B cell (primary cell): ENCODE measurements around the gene CDC37. TPM values are rescaled to one million over a fixed set of nuclear protein-coding genes. Genes with fewer than 3 reads are reported as not detected.
A peak's percentile ranks its signal among the peaks of the same experiment; 100 is the strongest.

Source experiments
- ATAC-seq: fragments of 200-7000 bp; cut with Tn5 transposase; one replicate; pipeline ENCODE4 v1.10.0; 2021; ENCODE audit warnings: low read depth, mild to moderate bottlenecking, moderate number of reproducible peaks, moderate library complexity
- CTCF ChIA-PET: fragments of 350-600 bp; sonication (Branson Sonifier 250); formaldehyde crosslinking; loops from one replicate; lab custom pipeline; 2021; ENCODE audit warnings: antibody characterized with exemption, inconsistent platforms; lab: Charles Lee
- POLR2A ChIA-PET: fragments of 350-600 bp; sonication (Branson Sonifier 250); formaldehyde crosslinking; loops from one replicate; lab custom pipeline; 2021; ENCODE audit warnings: antibody characterized with exemption; lab: Charles Lee
- DNase-seq: peaks from one replicate; pipeline ENCODE4 v3.0.0; 2013
- H2AFZ ChIP-seq: 2 replicates; pipeline ENCODE4 v1.6.1; 2012; ENCODE audit warnings: mild to moderate bottlenecking, low read depth, low read length; ENCODE audit not compliant: insufficient read depth, poor library complexity, severe bottlenecking
- H3K27ac ChIP-seq, 2 donors: 1 replicate in 1 of 2; 2 replicates in 1 of 2; pipeline ENCODE4 v1.5.1; 2012 to 2013; ENCODE audit warnings: low read length in 2 of 2, mild to moderate bottlenecking in 2 of 2, moderate library complexity in 1 of 2
- H3K27me3 ChIP-seq, 4 experiments: fragments of 200-600 bp in 1 of 4; sonication (generic) in 1 of 4; replicated peaks in 1 of 4; 1 replicate in 2 of 4; 2 replicates in 2 of 4; pipeline versions ENCODE4 v1.6.1 to v1.7.0; 2013 to 2016; ENCODE audit warnings: low read length in 3 of 4, mild to moderate bottlenecking in 2 of 4, mixed read lengths in 1 of 4, moderate library complexity in 1 of 4; ENCODE audit not compliant: insufficient read depth in 4 of 4, control insufficient read depth in 3 of 4; ENCODE audit errors: control extremely low read depth in 1 of 4
- H3K36me3 ChIP-seq, 2 experiments: replicated peaks in 1 of 2; 1 replicate in 1 of 2; 2 replicates in 1 of 2; pipeline versions ENCODE4 v1.6.1 to v1.7.1; 2013; ENCODE audit warnings: low read length in 1 of 2; ENCODE audit not compliant: insufficient read depth in 2 of 2, control insufficient read depth in 1 of 2; ENCODE audit errors: control extremely low read depth in 1 of 2, extremely low read depth in 1 of 2
- H3K4me1 ChIP-seq, 2 donors: fragments of 200-600 bp in 1 of 2; sonication (generic) in 1 of 2; 1 replicate in 1 of 2; 2 replicates in 1 of 2; pipeline versions ENCODE4 v1.5.1 to v1.6.1; 2013 to 2017; ENCODE audit warnings: low read length in 2 of 2; ENCODE audit not compliant: control insufficient read depth in 2 of 2, insufficient read depth in 2 of 2
- H3K4me2 ChIP-seq: replicated peaks from 2 replicates; pipeline ENCODE3; 2012; ENCODE audit warnings: mild to moderate bottlenecking, low read depth, low read length; ENCODE audit not compliant: poor library complexity, severe bottlenecking
- H3K4me3 ChIP-seq, 5 experiments: fragments of 200-600 bp in 1 of 5; sonication (generic) in 1 of 5; 1 replicate in 3 of 5; 2 replicates in 2 of 5; pipeline versions ENCODE4 v1.5.1 to v1.7.0; 2011 to 2016; ENCODE audit warnings: low read length in 4 of 5, mild to moderate bottlenecking in 4 of 5, low read depth in 2 of 5, control low read depth in 1 of 5, moderate library complexity in 1 of 5; ENCODE audit not compliant: insufficient read depth in 1 of 5; ENCODE audit errors: control extremely low read depth in 1 of 5, extremely low read depth in 1 of 5
- H3K79me2 ChIP-seq: fragments of 200-600 bp; sonication (generic); one replicate; pipeline ENCODE4 v1.6.0; 2016; ENCODE audit warnings: low read length; ENCODE audit not compliant: control insufficient read depth, insufficient read depth
- H3K9ac ChIP-seq: fragments of 200-600 bp; sonication (generic); 2 replicates; pipeline ENCODE4 v1.6.1; 2017; ENCODE audit warnings: mild to moderate bottlenecking, low read length, moderate library complexity
- H3K9me3 ChIP-seq, 3 donors: one replicate each; pipeline versions ENCODE4 v1.6.1 to v1.7.1; 2013; ENCODE audit warnings: low read length in 2 of 3; ENCODE audit not compliant: control insufficient read depth in 2 of 3, insufficient read depth in 1 of 3; ENCODE audit errors: control extremely low read depth in 1 of 3
- H4K20me1 ChIP-seq: 2 replicates; pipeline ENCODE4 v1.6.0; 2012; ENCODE audit warnings: mild to moderate bottlenecking, low read length; ENCODE audit not compliant: insufficient read depth, control insufficient read depth, poor library complexity, severe bottlenecking
- H3K27ac Mint-ChIP-seq: one replicate; pipeline ENCODE4 v1.8.0; 2021; ENCODE audit warnings: mixed read lengths
- H3K27me3 Mint-ChIP-seq: one replicate; pipeline ENCODE4 v1.8.0; 2021; ENCODE audit warnings: mixed read lengths
- H3K4me1 Mint-ChIP-seq: one replicate; pipeline ENCODE4 v1.8.0; 2021; ENCODE audit warnings: mixed read lengths
- H3K4me3 Mint-ChIP-seq: one replicate; pipeline ENCODE4 v1.8.0; 2021; ENCODE audit warnings: mixed read lengths
- H3K9me3 Mint-ChIP-seq: one replicate; pipeline ENCODE4 v1.8.0; 2022; ENCODE audit warnings: mixed read lengths; ENCODE audit not compliant: insufficient read depth
- CTCF ChIP-seq: fragments of 200-600 bp; IDR thresholded peaks from one replicate; pipeline ENCODE4 v1.8.0; 2022; ENCODE audit warnings: antibody characterized with exemption, mild to moderate bottlenecking
- EZH2 ChIP-seq: IDR thresholded peaks from 2 replicates; pipeline ENCODE4 v1.6.1; 2012; ENCODE audit warnings: borderline replicate concordance, low read depth, mild to moderate bottlenecking, moderate library complexity, low read length; ENCODE audit not compliant: insufficient read depth, poor library complexity, severe bottlenecking
- WGBS: methylation state at CpG from one replicate; pipeline ENCODE4 v1.1.5; 2013; ENCODE audit warnings: missing lambda C conversion rate; ENCODE audit not compliant: insufficient coverage; 5-methylcytosine and 5-hydroxymethylcytosine counted together
- intact Hi-C: fragments of 100-400 bp; cut with micrococcal nuclease; formaldehyde crosslinking; loops from one replicate; pipeline ENCODE4 v1.10.0; 2022
- polyA plus RNA-seq: library from polyadenylated mRNA; depleted of rRNA; stranded (reverse); fragments of >200 nt; gene quantifications from 2 replicates; pipeline ENCODE4 v1.2.3, GENCODE V29; 2012
- total RNA-seq, 2 donors: library from RNA; stranded (reverse); fragments of 120-200 nt in 1 of 2; gene quantifications; 1 replicate in 1 of 2; 2 replicates in 1 of 2; pipeline versions ENCODE4 v1.2.3 to v1.2.4, GENCODE V29; 2013 to 2022

CDC37 gene
- total and polyA plus RNA-seq, 2 donors (not counting 1 experiment from before 2014, with no cell fraction given) = 193 to 408 TPM

GRCh38 chr19:10406191-10406590 lies 2.8 kb upstream of the CDC37 start:
- no peak for ATAC-seq
- no peak overlapping the region for H3K4me3 ChIP-seq
- 92% methylated on average over 2 of the region's 6 CpGs for WGBS
- peaks cover 71 to 93% of the 10 kb centered on the region in 2 donors for H3K4me1 ChIP-seq
- intact Hi-C loops = loop anchor here (10.0 kb wide), 1 partner anchor 301 kb away; the partner anchor contains the start of genes ANGPTL6 and PPAN
- H3K4me1 Mint-ChIP-seq = peaks cover 80% of the 10 kb centered on the region
- ChIA-PET CTCF (interaction anchor here (0.6 to 8.1 kb wide), 11 partner anchors 15 to 364 kb away, joined by 3 to 282 read pairs (median 4); partner anchors contain the start of genes ICAM1 and PDE4A), POLR2A (interaction anchor here (0.6 to 1.7 kb wide), 5 partner anchors 10 to 498 kb away, joined by 3 to 6 read pairs (median 4); no protein-coding TSS in a partner anchor)
- TF ChIP-seq EZH2 (no peak), CTCF (no peak)
- peaks cover 26% of the 10 kb centered on the region for H3K79me2 ChIP-seq
- no peaks in the 10 kb centered on the region for H3K36me3 ChIP-seq
- no peak overlapping the region for H3K4me2 ChIP-seq
- H3K9ac ChIP-seq = no peak overlapping the region
- no peaks in the 10 kb centered on the region for H3K27me3 Mint-ChIP-seq
- no peak overlapping the region for H3K4me3 Mint-ChIP-seq
- H2AFZ ChIP-seq = no peak overlapping the region
- peaks cover 14% of the 10 kb centered on the region for H4K20me1 ChIP-seq
- H3K9me3 ChIP-seq = peaks cover 0 to 2% (median 0%) of the 10 kb centered on the region in 3 donors
- no peak overlapping the region for H3K27ac ChIP-seq
- DNase-seq = no peak
- H3K27me3 ChIP-seq = no peaks in the 10 kb centered on the region
- H3K9me3 Mint-ChIP-seq = no peaks in the 10 kb centered on the region
- H3K27ac Mint-ChIP-seq = peak overlapping the region; percentile 71
